Measurements from ENCODE around the gene IVNS1ABP. TPM values are rescaled to one million over a fixed set of nuclear protein-coding genes. Genes with fewer than 3 reads are reported as not detected.
"Not testable (repeated sequence)": the region's sequence is repeated elsewhere in the genome, so short reads cannot be mapped to it uniquely, and the experiment has no call there.

IVNS1ABP gene
- total RNA-seq, 1 donor from 2014 or later = 58.6 TPM

GRCh38 chr1:185257116-185257949 lies 59.7 kb downstream of the IVNS1ABP start:
- not testable (repeated sequence) for DNase-seq (ENCODE audit: low read depth, low spot score)

- DNase-seq (ENCODE audit: low read depth, low spot score) = not testable (repeated sequence)
Observed at GRCh38 chr1:185255595-185255994, 61.4 kb downstream of the IVNS1ABP start.

- DNase-seq (ENCODE audit: low read depth, low spot score) = not testable (repeated sequence)
Observed at GRCh38 chr1:185252404-185252803, 64.6 kb downstream of the IVNS1ABP start.

DNA sequence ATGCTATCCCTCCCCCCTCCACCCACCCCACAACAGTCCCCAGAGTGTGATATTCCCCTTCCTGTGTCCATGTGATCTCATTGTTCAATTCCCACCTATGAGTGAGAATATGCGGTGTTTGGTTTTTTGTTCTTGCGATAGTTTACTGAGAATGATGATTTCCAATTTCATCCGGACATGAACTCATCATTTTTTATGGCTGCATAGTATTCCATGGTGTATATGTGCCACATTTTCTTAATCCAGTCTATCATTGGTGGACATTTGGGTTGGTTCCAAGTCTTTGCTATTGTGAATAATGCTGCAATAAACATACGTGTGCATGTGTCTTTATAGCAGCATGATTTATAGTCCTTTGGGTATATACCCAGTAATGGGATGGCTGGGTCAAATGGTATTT lies 65.1 kb downstream of the IVNS1ABP start:
- DNase-seq (ENCODE audit: low read depth, low spot score) = not testable (repeated sequence)

- no peak for DNase-seq (ENCODE audit: low read depth, low spot score)
Observed at GRCh38 chr1:185250063-185250462, 67.0 kb downstream of the IVNS1ABP start.

- no peak for DNase-seq (ENCODE audit: low read depth, low spot score)
Observed at GRCh38 chr1:185249563-185249962, 67.5 kb downstream of the IVNS1ABP start.

Other genes starting within 250 kb of the IVNS1ABP start
- 15.0 and 38.3 TPM in 2 replicates for gene TRMT1L, start 160.3 kb downstream of the IVNS1ABP start, total RNA-seq
- 3.2 and 4.9 TPM in 2 replicates for gene SWT1, start 160.1 kb downstream of the IVNS1ABP start, total RNA-seq